HG03025 (cell line): ENCODE measurements around the gene IFNG.

Source experiments
- ATAC-seq: cut with Tn5 transposase; IDR thresholded peaks from one replicate; pipeline ENCODE4 v1.9.1; 2021; ENCODE audit warnings: mild to moderate bottlenecking, moderate library complexity; ENCODE audit not compliant: unreplicated experiment, low FRiP score

Gene IFNG

DNA sequence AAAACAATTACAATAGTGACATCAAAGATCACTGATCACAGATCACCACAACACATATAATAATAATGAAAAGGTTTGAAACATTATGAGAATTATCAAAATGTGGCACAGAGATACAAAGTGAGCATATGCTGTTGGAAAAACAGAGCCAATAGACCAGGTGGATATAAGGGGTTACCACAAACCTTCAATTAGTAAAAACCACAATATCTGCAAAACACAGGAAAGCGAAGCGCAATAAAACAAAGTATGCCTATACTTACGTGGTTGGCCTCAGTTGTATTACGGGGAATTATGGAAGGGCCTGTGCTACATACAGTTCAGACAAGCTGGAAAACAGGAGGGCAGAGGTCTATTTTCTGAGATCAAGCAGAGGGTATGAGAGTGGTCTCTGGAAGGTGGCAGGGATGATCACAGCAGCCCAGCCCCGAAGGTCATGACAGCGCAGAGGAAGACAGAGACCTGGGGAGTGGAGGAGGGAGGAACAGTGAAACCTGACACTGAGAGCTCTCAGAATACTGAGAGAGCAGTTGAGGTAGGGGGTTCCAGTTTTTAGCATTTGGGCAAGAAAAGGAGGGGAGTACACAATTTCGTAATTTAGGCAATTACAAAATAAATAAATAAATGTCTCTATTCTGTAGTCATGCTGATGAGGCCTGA lies 41.3 kb downstream of the IFNG start:
- ATAC-seq: no peak

DNA sequence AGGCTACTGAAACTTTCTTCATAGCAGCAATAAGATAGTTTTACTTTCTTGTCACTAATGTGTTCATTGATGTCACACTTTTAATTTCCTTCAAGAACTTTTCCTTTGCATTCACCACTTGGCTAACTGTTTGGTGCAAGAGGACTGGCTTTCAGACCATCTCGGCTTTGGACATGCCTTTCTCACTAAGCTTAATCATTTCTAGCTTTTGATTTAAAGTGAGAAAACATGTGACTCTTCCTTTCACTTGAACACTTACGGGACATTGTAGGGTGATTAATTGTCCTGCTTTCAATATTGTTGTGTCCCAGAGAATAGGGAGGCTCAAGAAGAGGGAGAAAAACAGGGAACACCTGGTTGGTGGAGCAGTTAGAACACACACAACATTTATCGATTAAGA lies 41.9 kb downstream of the IFNG start:
- ATAC-seq: no peak

DNA sequence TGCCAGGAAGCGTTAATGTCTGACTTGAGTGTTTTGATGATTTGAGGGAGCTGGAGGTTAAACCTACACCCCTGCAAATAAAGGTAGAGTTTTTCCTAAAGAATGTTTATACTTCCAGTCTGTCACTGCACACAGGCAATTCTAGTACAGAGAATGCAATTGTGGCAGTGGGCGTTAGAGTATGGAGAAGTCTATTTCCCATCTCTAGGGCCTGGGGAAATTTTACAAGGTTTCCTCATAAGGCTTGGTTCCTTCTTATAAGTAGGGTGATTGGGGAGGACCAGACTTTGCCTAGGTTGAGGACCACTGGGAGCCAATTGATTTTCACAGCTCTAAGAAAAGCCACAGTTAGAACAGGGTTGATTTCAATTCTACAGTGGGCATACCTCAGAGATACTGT lies 44.3 kb downstream of the IFNG start:
- no peak for ATAC-seq

DNA sequence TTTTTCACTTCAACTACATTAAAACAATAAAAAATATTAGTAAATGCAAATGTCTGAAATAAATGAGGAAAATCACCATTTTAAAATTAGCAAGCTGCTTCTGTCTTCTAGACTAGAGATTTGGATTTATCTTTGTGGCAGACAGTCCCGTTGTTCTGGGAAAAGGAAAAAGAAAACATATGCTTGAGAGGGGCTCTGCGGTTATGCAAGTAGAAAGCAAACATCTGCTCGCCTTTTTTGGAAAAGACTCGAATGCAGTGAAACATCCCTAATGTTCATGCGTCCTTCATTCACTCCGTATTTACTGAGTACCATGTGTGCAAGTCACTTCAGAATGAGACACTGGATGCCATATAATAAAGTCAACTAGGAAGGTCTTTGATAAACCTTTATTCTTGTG lies 44.9 kb downstream of the IFNG start:
- no peak for ATAC-seq

DNA sequence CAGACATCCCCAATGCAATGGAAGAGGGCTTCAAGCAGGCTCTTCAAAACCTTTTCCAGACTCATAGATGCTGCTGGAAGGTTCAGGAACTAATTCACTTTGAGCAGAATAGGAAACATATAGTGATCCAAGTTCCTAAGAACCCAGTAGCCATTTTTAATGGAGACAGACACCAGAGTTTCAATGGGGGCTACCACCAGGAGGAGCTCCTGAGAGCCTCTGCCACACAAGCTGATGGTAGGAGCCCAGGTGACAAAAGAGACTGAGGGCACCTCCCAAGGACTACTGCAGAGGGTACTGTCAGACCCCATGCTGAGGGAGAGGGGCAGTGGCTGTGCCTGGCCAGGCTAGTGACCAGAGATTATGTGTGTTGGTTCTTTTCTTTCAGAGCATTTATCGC lies 45.9 kb downstream of the IFNG start:
- no peak for ATAC-seq

DNA sequence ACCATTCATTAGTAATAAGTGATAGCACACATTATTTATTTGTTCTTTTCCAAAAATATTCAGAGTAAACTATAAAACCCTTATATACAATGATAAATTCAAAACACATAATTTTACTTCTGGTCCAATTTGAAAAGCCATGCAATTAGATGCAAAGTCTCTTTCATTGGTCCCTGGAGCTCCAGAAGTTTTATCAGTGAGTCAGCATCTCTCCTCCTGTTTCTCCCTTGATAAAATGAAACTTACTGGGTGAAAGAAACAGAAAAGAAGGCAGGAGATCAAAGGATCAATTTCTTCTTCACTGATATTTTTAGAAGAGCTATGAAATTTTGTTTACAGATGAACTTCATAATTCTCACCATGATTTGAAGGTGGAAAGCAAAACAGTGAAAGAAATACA lies 47.5 kb downstream of the IFNG start:
- no peak for ATAC-seq

DNA sequence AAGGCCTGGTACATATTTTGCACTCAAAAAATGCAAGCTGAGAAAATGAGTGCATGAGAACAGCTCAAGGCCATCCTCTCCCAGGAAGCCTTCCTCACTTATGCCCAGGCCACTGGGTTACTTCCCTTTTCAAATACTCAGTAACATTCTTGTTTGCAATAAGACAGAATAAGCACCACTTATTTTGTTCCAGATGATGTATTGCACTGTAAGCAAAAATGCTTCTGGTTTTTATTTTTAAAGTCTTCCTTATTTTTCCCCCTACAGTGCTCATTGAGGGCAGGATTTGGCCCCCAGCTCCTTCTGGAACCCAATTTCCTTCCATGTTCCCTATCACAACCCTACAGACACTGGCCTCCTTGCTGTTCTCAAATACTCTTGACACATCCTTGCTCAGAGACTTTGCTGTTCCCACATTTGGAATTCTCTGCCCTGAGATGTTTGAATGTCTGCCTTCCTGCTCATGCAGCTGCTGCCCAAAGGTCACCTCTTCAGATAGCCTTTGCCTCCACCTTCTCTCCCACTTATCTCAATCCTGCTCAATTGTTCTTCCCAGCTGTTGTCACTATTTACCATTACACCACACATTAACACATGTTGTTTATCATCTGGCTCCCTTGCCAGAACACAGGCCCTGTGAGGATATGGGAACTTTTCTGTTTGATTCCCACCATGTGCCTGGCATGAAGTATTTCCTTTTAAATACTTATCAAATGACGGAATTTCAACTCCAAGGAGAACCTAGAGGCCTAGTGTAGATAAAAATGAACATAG lies 49.9 kb downstream of the IFNG start:
- ATAC-seq: no peak

DNA sequence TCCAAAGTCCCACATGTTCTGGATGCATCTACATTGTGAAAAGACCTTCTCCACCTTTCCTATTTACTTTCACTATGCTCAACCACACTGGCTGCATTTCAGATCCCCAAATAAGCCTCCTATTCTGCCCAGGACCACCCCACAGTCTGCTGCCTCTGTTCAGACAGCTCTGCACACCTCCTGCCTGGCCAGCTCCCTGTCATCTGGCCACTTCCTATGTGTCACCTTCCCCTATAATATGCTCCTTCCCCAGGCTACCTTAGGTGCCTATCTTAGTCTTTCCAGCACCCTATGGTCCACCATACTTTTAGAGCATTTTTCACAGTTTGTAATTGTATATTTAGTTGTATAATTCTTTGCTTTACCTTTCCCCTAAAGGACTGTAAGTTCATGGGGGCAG lies 50.5 kb downstream of the IFNG start:
- no peak for ATAC-seq

DNA sequence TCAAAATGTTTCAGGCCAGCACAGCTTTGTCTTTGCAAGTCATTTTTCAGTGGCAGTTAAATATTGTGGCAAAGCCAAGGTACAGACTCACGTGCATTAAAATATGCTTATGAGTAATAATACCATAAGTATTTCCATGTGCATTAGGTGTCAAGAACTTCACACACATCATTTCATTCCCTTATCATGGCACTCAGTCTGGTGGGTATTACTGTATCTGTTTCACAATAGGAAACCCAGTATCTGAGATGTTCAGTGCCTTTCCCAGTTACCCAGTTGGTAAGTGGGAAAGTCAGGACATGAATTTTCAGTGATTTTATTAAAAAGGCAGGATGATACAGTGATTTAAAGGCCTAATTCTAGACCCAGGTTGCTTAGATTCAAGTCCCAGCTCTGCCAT lies 52.9 kb downstream of the IFNG start:
- no peak for ATAC-seq

DNA sequence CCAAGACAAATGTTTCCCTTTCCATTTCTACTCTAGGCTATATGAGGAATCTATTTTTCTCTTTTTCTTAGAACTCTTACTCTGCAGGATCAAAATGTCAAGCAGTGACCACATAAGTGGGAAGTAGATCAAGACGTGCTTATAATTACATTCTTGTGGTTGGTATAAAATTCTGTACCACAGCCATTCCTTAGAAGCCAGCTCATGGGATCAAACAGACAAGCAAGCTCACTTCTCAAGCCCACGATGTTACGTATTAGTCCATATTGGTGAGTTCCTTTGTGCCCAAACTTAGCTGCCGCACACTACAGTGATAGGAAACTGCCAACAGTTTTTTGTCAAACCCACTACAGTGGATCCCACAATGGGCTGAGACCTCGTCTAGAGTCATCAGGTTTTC lies 53.4 kb downstream of the IFNG start:
- no peak for ATAC-seq
